GM19468 (cell line): Measurements from ENCODE around the gene TMEM101.
"Not testable (repeated sequence)": the region's sequence is repeated elsewhere in the genome, so short reads cannot be mapped to it uniquely, and the experiment has no call there.

Experiments used
- ATAC-seq: cut with Tn5 transposase; IDR thresholded peaks from one replicate; pipeline ENCODE4 v1.9.1; 2021; ENCODE audit warnings: mild to moderate bottlenecking, moderate library complexity, moderate number of reproducible peaks; ENCODE audit not compliant: unreplicated experiment; ENCODE audit errors: extremely low read depth

Gene TMEM101

GRCh38 chr17:43979011-43979410, 35.8 kb downstream of the TMEM101 start:
- ATAC-seq = no peak

GRCh38 chr17:43978078-43978477, 36.7 kb downstream of the TMEM101 start:
- no peak for ATAC-seq

- ATAC-seq = no peak
Measured at GRCh38 chr17:43976963-43977837, 37.6 kb downstream of the TMEM101 start.

- no peak for ATAC-seq
Measured at GRCh38 chr17:43975898-43976297, 38.9 kb downstream of the TMEM101 start.

- no peak for ATAC-seq
Measured at GRCh38 chr17:43974382-43975266, 40.1 kb downstream of the TMEM101 start.

- not testable (repeated sequence) for ATAC-seq
Measured at GRCh38 chr17:43972444-43973212, 42.1 kb downstream of the TMEM101 start.

- ATAC-seq = not testable (repeated sequence)
Measured at GRCh38 chr17:43971436-43971835, 43.3 kb downstream of the TMEM101 start.

- ATAC-seq = no peak
Measured at GRCh38 chr17:43970366-43970765, 44.4 kb downstream of the TMEM101 start.

- no peak for ATAC-seq
Measured at GRCh38 chr17:43967251-43967875, 47.4 kb downstream of the TMEM101 start.

- ATAC-seq = no peak
Measured at GRCh38 chr17:43966276-43966675, 48.5 kb downstream of the TMEM101 start.

- no peak for ATAC-seq
Measured at GRCh38 chr17:43962479-43962878, 52.3 kb downstream of the TMEM101 start.

- no peak for ATAC-seq
Measured at GRCh38 chr17:43961954-43962353, 52.8 kb downstream of the TMEM101 start.

- not testable (repeated sequence) for ATAC-seq
Measured at GRCh38 chr17:43961292-43961691, 53.5 kb downstream of the TMEM101 start.
